Measurements from ENCODE around the gene DCHS2. TPM values are rescaled to one million over a fixed set of nuclear protein-coding genes. Genes with fewer than 3 reads are reported as not detected.

Gene DCHS2
- total and polyA plus RNA-seq, 2 of the 8 experiments (the other 6 are each of a cell fraction or from before 2014, with no cell fraction given), result 0.54 to 2.6 TPM

DNA sequence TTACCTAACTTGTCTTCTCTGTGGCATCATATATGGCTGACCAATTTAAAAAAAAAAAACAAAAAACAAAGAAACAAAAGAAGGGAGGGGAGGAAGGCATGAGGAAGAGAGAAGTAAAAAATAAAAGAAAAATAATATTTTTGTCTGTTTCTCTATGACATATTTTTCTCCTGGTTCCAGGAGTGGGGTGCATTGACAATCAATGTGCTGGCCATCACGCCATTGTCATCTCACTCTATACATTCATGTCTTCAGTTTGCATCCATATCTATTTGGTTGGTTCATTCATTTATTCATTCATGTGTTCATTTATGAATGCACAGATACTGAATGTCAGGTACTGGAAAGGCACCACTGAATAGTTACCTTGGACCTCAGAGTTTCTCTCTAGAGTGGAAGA, 183.4 kb downstream of the DCHS2 start:
- Histone ChIP-seq H3K9me3 (ENCODE audit: insufficient read depth in 2 of 2, low read depth in 1 of 2, low read length in 1 of 2) (peaks cover 0 to 5% of the 10 kb centered on the region in 2 experiments; a peak in 1 of 4 replicates), H2AK5ac (ENCODE audit: low read depth, low read length) (no peak overlapping the region), H3K27me3 (replicated peaks in 1 of 4; ENCODE audit: control insufficient read depth in 3 of 4, extremely low read depth in 1 of 4, insufficient read depth in 3 of 4, low read length in 3 of 4) (no peaks in the 10 kb centered on the region), H2BK120ac (replicated peaks; ENCODE audit: low read depth, low read length) (no peak overlapping the region), H4K20me1 (replicated peaks in 1 of 2; ENCODE audit: control insufficient read depth in 1 of 2, insufficient read depth in 2 of 2, low read length in 2 of 2) (no peaks in the 10 kb centered on the region), H3K23me2 (ENCODE audit: low read depth, low read length) (no peaks in the 10 kb centered on the region), H3K56ac (replicated peaks; ENCODE audit: insufficient read length, low read depth, low read length) (no peak overlapping the region), H3K36me3 (ENCODE audit: control insufficient read depth in 2 of 4, insufficient read depth in 4 of 4, low read length in 3 of 4) (no peaks in the 10 kb centered on the region), H2BK15ac (ENCODE audit: low read length) (no peak overlapping the region), H2AFZ (ENCODE audit: low read length) (no peak overlapping the region), H3K4ac (replicated peaks; ENCODE audit: insufficient read length, low read depth, low read length) (no peak overlapping the region), H2BK20ac (ENCODE audit: low read length) (no peak overlapping the region), H3K4me1 (replicated peaks in 1 of 4; ENCODE audit: control insufficient read depth in 3 of 4, insufficient read depth in 4 of 4, low read length in 3 of 4) (peaks cover 0 to 4% (median 2%) of the 10 kb centered on the region in 4 experiments; a peak in 2 of 7 replicates), H3K18ac (ENCODE audit: extremely low read depth, low read length) (no peak overlapping the region), H3K79me1 (ENCODE audit: low read depth, low read length) (no peaks in the 10 kb centered on the region), H3K4me2 (ENCODE audit: insufficient read depth in 1 of 2, low read depth in 2 of 2, low read length in 2 of 2) (no peak overlapping the region), H2BK12ac (ENCODE audit: low read depth, low read length) (no peak overlapping the region), H4K8ac (ENCODE audit: extremely low read depth, insufficient read depth, low read length) (no peak overlapping the region), H3K9ac (replicated peaks in 1 of 4; ENCODE audit: extremely low read depth in 1 of 4, low read depth in 3 of 4, low read length in 3 of 4) (no peak overlapping the region), H4K91ac (replicated peaks; ENCODE audit: insufficient read length, low read length) (no peak overlapping the region), H3K23ac (ENCODE audit: insufficient read length) (no peak overlapping the region), H3K14ac (ENCODE audit: insufficient read length) (no peak overlapping the region), H2BK5ac (ENCODE audit: low read depth, low read length) (no peak overlapping the region), H3K27ac (ENCODE audit: low read depth, low read length) (no peak overlapping the region), H3K79me2 (ENCODE audit: control insufficient read depth in 1 of 2, insufficient read depth in 2 of 2, low read length in 2 of 2) (no peaks in the 10 kb centered on the region), H4K5ac (ENCODE audit: insufficient read length, low read depth, low read length) (no peak overlapping the region), H3K4me3 (ENCODE audit: extremely low read depth in 1 of 4, insufficient read depth in 2 of 4, low read depth in 3 of 4, low read length in 4 of 4) (no peak overlapping the region)
- DNase-seq (ENCODE audit: low read depth in 1 of 2, low spot score in 2 of 2) (no peak), FAIRE-seq (no peak)
- ChIA-PET POLR2A (ENCODE audit: partially characterized antibody) (no interaction called here), CTCF (ENCODE audit: partially characterized antibody) (no interaction called here)
- WGBS, 2 experiments (ENCODE audit: extremely low coverage in 1 of 2, insufficient coverage in 1 of 2, insufficient read length in 1 of 2, insufficient replicate concordance in 2 of 2, low coverage in 1 of 2, low lambda C conversion rate in 2 of 2, missing lambda C conversion rate in 1 of 2), result 94% methylated on average over 1 of the region's 1 CpG; no CpG with 5 or more reads in 1 of the 2 experiments
- TF ChIP-seq JUND (IDR thresholded peaks at IDR 0.05; ENCODE audit: low read length), result no peak
- no peak for TF ChIP-seq FOSL1 (IDR thresholded peaks at IDR 0.05; ENCODE audit: insufficient read depth, low read depth, low read length)
- no peak for TF ChIP-seq EZH2 (IDR thresholded peaks at IDR 0.05; ENCODE audit: low read depth, low read length, severe bottlenecking)
- TF ChIP-seq CREB1 (IDR thresholded peaks at IDR 0.05), result no peak
- TF ChIP-seq RBBP5 (IDR thresholded peaks at IDR 0.05; ENCODE audit: borderline replicate concordance, low read depth, low read length), result no peak
- no peak for TF ChIP-seq HDAC2 (IDR thresholded peaks at IDR 0.05; ENCODE audit: borderline replicate concordance in 1 of 2, low read depth in 2 of 2, low read length in 2 of 2)
- no peak for TF ChIP-seq TBP (IDR thresholded peaks at IDR 0.05; ENCODE audit: low read depth, low read length)
- TF ChIP-seq JUN (IDR thresholded peaks at IDR 0.05; ENCODE audit: low read depth, low read length), result no peak
- no peak for TF ChIP-seq TAF7 (optimal IDR thresholded peaks at IDR 0.05; ENCODE audit: borderline replicate concordance, low read depth, low read length)
- no peak for TF ChIP-seq SP4 (IDR thresholded peaks at IDR 0.05; ENCODE audit: low read length)
- TF ChIP-seq, protein P1, sequence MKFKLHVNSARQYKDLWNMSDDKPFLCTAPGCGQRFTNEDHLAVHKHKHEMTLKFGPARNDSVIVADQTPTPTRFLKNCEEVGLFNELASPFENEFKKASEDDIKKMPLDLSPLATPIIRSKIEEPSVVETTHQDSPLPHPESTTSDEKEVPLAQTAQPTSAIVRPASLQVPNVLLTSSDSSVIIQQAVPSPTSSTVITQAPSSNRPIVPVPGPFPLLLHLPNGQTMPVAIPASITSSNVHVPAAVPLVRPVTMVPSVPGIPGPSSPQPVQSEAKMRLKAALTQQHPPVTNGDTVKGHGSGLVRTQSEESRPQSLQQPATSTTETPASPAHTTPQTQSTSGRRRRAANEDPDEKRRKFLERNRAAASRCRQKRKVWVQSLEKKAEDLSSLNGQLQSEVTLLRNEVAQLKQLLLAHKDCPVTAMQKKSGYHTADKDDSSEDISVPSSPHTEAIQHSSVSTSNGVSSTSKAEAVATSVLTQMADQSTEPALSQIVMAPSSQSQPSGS (IDR thresholded peaks at IDR 0.05; ENCODE audit: low read length), result no peak
- no peak for TF ChIP-seq YY1 (IDR thresholded peaks at IDR 0.05; ENCODE audit: low read depth, low read length)
- no peak for TF ChIP-seq TAF1 (IDR thresholded peaks at IDR 0.05; ENCODE audit: low read depth, low read length)

Data from H1 (cell line).